ENCODE results near the gene ZCCHC17. TPM values are rescaled to one million over a fixed set of nuclear protein-coding genes. Genes with fewer than 3 reads are reported as not detected.
"Not testable (repeated sequence)": the region's sequence is repeated elsewhere in the genome, so short reads cannot be mapped to it uniquely, and the experiment has no call there.

Gene ZCCHC17
- 57.1 and 63.4 TPM in 2 replicates for total RNA-seq (2014; rRNA removed; shearing (Covaris generic))

- peak; percentile 99 for DNase-seq (ENCODE audit: low read depth)
Observed at GRCh38 chr1:31296486-31297276, at the start of gene ZCCHC17, which contains the start of gene SNRNP40. TSS of gene ZCCHC17 (plus strand) at chr1:31297032. CDS start at chr1:31310099, 13,067 bp downstream. TSS of gene SNRNP40 (minus strand) at chr1:31296788. CDS start at chr1:31296751, 37 bp downstream.

- peak; percentile 67 for DNase-seq (ENCODE audit: low read depth)
Observed at GRCh38 chr1:31248276-31248675, 48.6 kb upstream of the ZCCHC17 start.

- DNase-seq (ENCODE audit: low read depth), result no peak
Observed at GRCh38 chr1:31249854-31250253, 47.0 kb upstream of the ZCCHC17 start.

GRCh38 chr1:31257213-31257612, 39.6 kb upstream of the ZCCHC17 start:
- no peak for DNase-seq (ENCODE audit: low read depth)

- no peak for DNase-seq (ENCODE audit: low read depth)
Observed at GRCh38 chr1:31258581-31258980, 38.3 kb upstream of the ZCCHC17 start.

GRCh38 chr1:31259746-31260145, 37.1 kb upstream of the ZCCHC17 start:
- DNase-seq (ENCODE audit: low read depth), result peak; percentile 57

GRCh38 chr1:31261916-31262315, 34.9 kb upstream of the ZCCHC17 start:
- DNase-seq (ENCODE audit: low read depth), result no peak

- DNase-seq (ENCODE audit: low read depth), result not testable (repeated sequence)
Observed at GRCh38 chr1:31262393-31262792, 34.4 kb upstream of the ZCCHC17 start.

- DNase-seq (ENCODE audit: low read depth), result no peak
Observed at GRCh38 chr1:31263408-31263807, 33.4 kb upstream of the ZCCHC17 start.

GRCh38 chr1:31264790-31265386, 31.9 kb upstream of the ZCCHC17 start:
- DNase-seq (ENCODE audit: low read depth), result no peak

- DNase-seq (ENCODE audit: low read depth), result no peak
Observed at GRCh38 chr1:31266547-31266946, 30.3 kb upstream of the ZCCHC17 start.

GRCh38 chr1:31272369-31272768, 24.5 kb upstream of the ZCCHC17 start:
- DNase-seq (ENCODE audit: low read depth), result no peak

GRCh38 chr1:31273619-31274018, 23.2 kb upstream of the ZCCHC17 start:
- DNase-seq (ENCODE audit: low read depth), result no peak

GRCh38 chr1:31282426-31282825, 14.4 kb upstream of the ZCCHC17 start:
- DNase-seq (ENCODE audit: low read depth), result not testable (repeated sequence)

- not testable (repeated sequence) for DNase-seq (ENCODE audit: low read depth)
Observed at GRCh38 chr1:31287791-31288190, 9.0 kb upstream of the ZCCHC17 start.

GRCh38 chr1:31289021-31289420, 7.8 kb upstream of the ZCCHC17 start:
- no peak for DNase-seq (ENCODE audit: low read depth)

- DNase-seq (ENCODE audit: low read depth), result no peak
Observed at GRCh38 chr1:31295874-31296485, 852 bp upstream of the ZCCHC17 start.

GRCh38 chr1:31297277-31298247, 730 bp downstream of the ZCCHC17 start:
- DNase-seq (ENCODE audit: low read depth), result peak; percentile 63

GRCh38 chr1:31299365-31299764, 2.5 kb downstream of the ZCCHC17 start:
- peak; percentile 29 for DNase-seq (ENCODE audit: low read depth)

- DNase-seq (ENCODE audit: low read depth), result no peak
Observed at GRCh38 chr1:31300193-31300592, 3.4 kb downstream of the ZCCHC17 start.

- DNase-seq (ENCODE audit: low read depth), result no peak
Observed at GRCh38 chr1:31302709-31303441, 6.0 kb downstream of the ZCCHC17 start.

All from RPMI7951 (cell line).